CD4-positive, alpha-beta T cell treated with Interleukin-6 at 100 ng/mL for 8 hours (primary cell): ENCODE data around the gene PLCZ1.
"Not testable (repeated sequence)": the region's sequence is repeated elsewhere in the genome, so short reads cannot be mapped to it uniquely, and the experiment has no call there.

Experiments
- DNase-seq: peaks from one replicate; pipeline ENCODE4 v3.0.0-alpha.2; 2020; ENCODE audit warnings: mixed read lengths, low spot score

The PLCZ1 gene

GRCh38 chr12:18703911-18704310 lies 33.9 kb downstream of the PLCZ1 start:
- DNase-seq: no peak

- DNase-seq: no peak
These were observed 34.5 kb downstream of the PLCZ1 start for GRCh38 chr12:18703321-18703720.

GRCh38 chr12:18700271-18700670 lies 37.5 kb downstream of the PLCZ1 start:
- no peak for DNase-seq

GRCh38 chr12:18696971-18697602 lies 40.7 kb downstream of the PLCZ1 start:
- DNase-seq: no peak

GRCh38 chr12:18693986-18694385 lies 43.8 kb downstream of the PLCZ1 start:
- not testable (repeated sequence) for DNase-seq

- DNase-seq: no peak
These were observed 47.2 kb downstream of the PLCZ1 start for GRCh38 chr12:18690653-18691052.

- no peak for DNase-seq
These were observed 48.0 kb downstream of the PLCZ1 start for GRCh38 chr12:18689771-18690170.

GRCh38 chr12:18684430-18684829 lies 53.4 kb downstream of the PLCZ1 start:
- no peak for DNase-seq

GRCh38 chr12:18683327-18684013 lies 54.3 kb downstream of the PLCZ1 start:
- no peak for DNase-seq

GRCh38 chr12:18681818-18682217 lies 56.0 kb downstream of the PLCZ1 start:
- DNase-seq: no peak

- no peak for DNase-seq
These were observed 60.7 kb downstream of the PLCZ1 start for GRCh38 chr12:18676996-18677588.

GRCh38 chr12:18676141-18676540 lies 61.7 kb downstream of the PLCZ1 start:
- DNase-seq: no peak

GRCh38 chr12:18658829-18659228 lies 79.0 kb downstream of the PLCZ1 start:
- DNase-seq: no peak

GRCh38 chr12:18658179-18658578 lies 79.6 kb downstream of the PLCZ1 start:
- DNase-seq: no peak

- no peak for DNase-seq
These were observed 82.5 kb downstream of the PLCZ1 start for GRCh38 chr12:18655351-18655750.

- no peak for DNase-seq
These were observed 84.3 kb downstream of the PLCZ1 start for GRCh38 chr12:18653465-18653864.

GRCh38 chr12:18652596-18652995 lies 85.2 kb downstream of the PLCZ1 start:
- DNase-seq: no peak

- DNase-seq: no peak
These were observed 86.3 kb downstream of the PLCZ1 start for GRCh38 chr12:18651525-18651924.

GRCh38 chr12:18646286-18646890 lies 91.4 kb downstream of the PLCZ1 start:
- DNase-seq: no peak

- no peak for DNase-seq
These were observed 93.2 kb downstream of the PLCZ1 start for GRCh38 chr12:18644564-18644963.

- no peak for DNase-seq
These were observed 94.1 kb downstream of the PLCZ1 start for GRCh38 chr12:18643681-18644080.

- no peak for DNase-seq
These were observed 97.4 kb downstream of the PLCZ1 start for GRCh38 chr12:18640321-18640955.

GRCh38 chr12:18634382-18634781 lies 103.4 kb downstream of the PLCZ1 start:
- DNase-seq: no peak
